Breast epithelium (tissue), 3 donors: ENCODE data around the gene KIF26B.

ENCODE experiments used
- POLR2A ChIP-seq: fragments of 450-650 bp; IDR thresholded peaks from one replicate; pipeline ENCODE4 v1.6.1; 2016; ENCODE audit warnings: antibody characterized with exemption, mild to moderate bottlenecking, moderate library complexity
- TF ChIP-seq, protein P1 (sequence below), 3 donors: fragments of 450-650 bp; IDR thresholded peaks; one replicate each; pipeline ENCODE4 v1.5.1; 2016 to 2017; ENCODE audit warnings: antibody characterized with exemption in 3 of 3, mild to moderate bottlenecking in 3 of 3, moderate library complexity in 3 of 3

DNA sequence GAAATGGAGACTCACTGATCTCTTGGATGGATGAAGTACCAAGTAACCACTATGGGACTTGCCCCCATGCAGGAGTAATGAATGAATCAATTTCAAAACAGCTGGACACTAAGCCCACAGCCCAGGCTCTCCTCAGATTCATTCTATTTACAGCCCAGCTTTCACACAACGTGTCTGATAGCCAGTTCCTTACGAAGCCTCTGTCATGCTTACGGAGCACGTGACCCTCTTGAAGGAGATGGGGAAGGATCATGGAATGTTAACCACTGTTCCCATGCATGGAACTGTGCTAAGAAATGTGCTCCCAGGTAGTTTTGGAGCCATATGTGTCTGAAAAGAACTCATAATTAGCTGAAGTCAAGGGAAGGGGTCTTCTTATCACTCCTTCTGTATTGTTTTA, 124.1 kb downstream of the KIF26B start:
- TF ChIP-seq, protein P1, sequence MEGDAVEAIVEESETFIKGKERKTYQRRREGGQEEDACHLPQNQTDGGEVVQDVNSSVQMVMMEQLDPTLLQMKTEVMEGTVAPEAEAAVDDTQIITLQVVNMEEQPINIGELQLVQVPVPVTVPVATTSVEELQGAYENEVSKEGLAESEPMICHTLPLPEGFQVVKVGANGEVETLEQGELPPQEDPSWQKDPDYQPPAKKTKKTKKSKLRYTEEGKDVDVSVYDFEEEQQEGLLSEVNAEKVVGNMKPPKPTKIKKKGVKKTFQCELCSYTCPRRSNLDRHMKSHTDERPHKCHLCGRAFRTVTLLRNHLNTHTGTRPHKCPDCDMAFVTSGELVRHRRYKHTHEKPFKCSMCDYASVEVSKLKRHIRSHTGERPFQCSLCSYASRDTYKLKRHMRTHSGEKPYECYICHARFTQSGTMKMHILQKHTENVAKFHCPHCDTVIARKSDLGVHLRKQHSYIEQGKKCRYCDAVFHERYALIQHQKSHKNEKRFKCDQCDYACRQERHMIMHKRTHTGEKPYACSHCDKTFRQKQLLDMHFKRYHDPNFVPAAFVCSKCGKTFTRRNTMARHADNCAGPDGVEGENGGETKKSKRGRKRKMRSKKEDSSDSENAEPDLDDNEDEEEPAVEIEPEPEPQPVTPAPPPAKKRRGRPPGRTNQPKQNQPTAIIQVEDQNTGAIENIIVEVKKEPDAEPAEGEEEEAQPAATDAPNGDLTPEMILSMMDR (IDR thresholded peaks at IDR 0.05), result no peak
- no peak for TF ChIP-seq POLR2A
